BE2C (cell line): ENCODE measurements around the gene CNOT8.
"Not testable (repeated sequence)": the region's sequence is repeated elsewhere in the genome, so short reads cannot be mapped to it uniquely, and the experiment has no call there.

Experiments
- DNase-seq: peaks from one replicate; pipeline ENCODE4 v3.0.0-alpha.2; 2020
- H3K27me3 ChIP-seq: fragments of 250-450 bp; sonication (Bioruptor Pico); 2 replicates; pipeline ENCODE4 v1.5.1; 2020; ENCODE audit warnings: mild to moderate bottlenecking
- H3K36me3 ChIP-seq: fragments of 250-450 bp; sonication (Bioruptor Pico); 2 replicates; pipeline ENCODE4 v1.5.1; 2020; ENCODE audit warnings: mild to moderate bottlenecking
- H3K4me1 ChIP-seq: fragments of 250-450 bp; sonication (Bioruptor Pico); 2 replicates; pipeline ENCODE4 v1.5.1; 2020
- H3K4me3 ChIP-seq: 2 replicates; pipeline ENCODE4 v1.5.1; 2011; ENCODE audit warnings: low read depth, low read length
- H3K9me3 ChIP-seq: fragments of 250-450 bp; sonication (Bioruptor Pico); 2 replicates; pipeline ENCODE4 v1.5.1; 2020
- CTCF ChIP-seq: IDR thresholded peaks from 2 replicates; pipeline ENCODE4 v1.5.1; 2012; ENCODE audit warnings: mild to moderate bottlenecking, low read depth, low read length

Gene CNOT8

GRCh38 chr5:154898210-154898609, 39.8 kb downstream of the CNOT8 start:
- Histone ChIP-seq H3K9me3 (no peaks in the 10 kb centered on the region), H3K4me3 (no peak overlapping the region), H3K27me3 (no peaks in the 10 kb centered on the region), H3K4me1 (no peaks in the 10 kb centered on the region), H3K36me3 (peaks cover 93% of the 10 kb centered on the region)
- no peak for TF ChIP-seq CTCF
- DNase-seq: no peak

- no peaks in the 10 kb centered on the region for H3K27me3 ChIP-seq
- peaks cover 91% of the 10 kb centered on the region for H3K36me3 ChIP-seq
- no peak overlapping the region for H3K4me3 ChIP-seq
- no peaks in the 10 kb centered on the region for H3K4me1 ChIP-seq
- H3K9me3 ChIP-seq: no peaks in the 10 kb centered on the region
- TF ChIP-seq CTCF: no peak
- no peak for DNase-seq
Observed at GRCh38 chr5:154899151-154899816, 40.9 kb downstream of the CNOT8 start.

GRCh38 chr5:154900066-154900465, 41.6 kb downstream of the CNOT8 start:
- no peaks in the 10 kb centered on the region for H3K4me1 ChIP-seq
- H3K36me3 ChIP-seq: peaks cover 93% of the 10 kb centered on the region
- DNase-seq: no peak
- H3K27me3 ChIP-seq: no peaks in the 10 kb centered on the region
- no peaks in the 10 kb centered on the region for H3K9me3 ChIP-seq
- TF ChIP-seq CTCF: no peak
- no peak overlapping the region for H3K4me3 ChIP-seq

- Histone ChIP-seq H3K27me3 (no peaks in the 10 kb centered on the region), H3K36me3 (peaks cover 91% of the 10 kb centered on the region), H3K4me1 (no peaks in the 10 kb centered on the region), H3K4me3 (no peak overlapping the region), H3K9me3 (no peaks in the 10 kb centered on the region)
- TF ChIP-seq CTCF: no peak
- DNase-seq: no peak
Observed at GRCh38 chr5:154901276-154901675, 42.8 kb downstream of the CNOT8 start.

- TF ChIP-seq CTCF: no peak
- H3K27me3 ChIP-seq: no peaks in the 10 kb centered on the region
- no peaks in the 10 kb centered on the region for H3K9me3 ChIP-seq
- DNase-seq: no peak
- no peaks in the 10 kb centered on the region for H3K4me1 ChIP-seq
- H3K36me3 ChIP-seq: peaks cover 92% of the 10 kb centered on the region
- no peak overlapping the region for H3K4me3 ChIP-seq
Observed at GRCh38 chr5:154901913-154902312, 43.5 kb downstream of the CNOT8 start.

- not testable (repeated sequence) for H3K4me3 ChIP-seq, H3K4me1 ChIP-seq, DNase-seq, H3K27me3 ChIP-seq, H3K9me3 ChIP-seq
- H3K36me3 ChIP-seq: peaks cover 82% of the 10 kb centered on the region
Observed at GRCh38 chr5:154905601-154906000, 47.2 kb downstream of the CNOT8 start.

- no peaks in the 10 kb centered on the region for H3K27me3 ChIP-seq
- no peak for TF ChIP-seq CTCF
- no peak overlapping the region for H3K4me3 ChIP-seq
- peaks cover 83% of the 10 kb centered on the region for H3K36me3 ChIP-seq
- DNase-seq: peak; percentile 36
- H3K9me3 ChIP-seq: no peaks in the 10 kb centered on the region
- H3K4me1 ChIP-seq: no peaks in the 10 kb centered on the region
Observed at GRCh38 chr5:154916874-154917273, 58.4 kb downstream of the CNOT8 start.
